GM23338 (cell line): ENCODE measurements around the gene EVL. TPM values are rescaled to one million over a fixed set of nuclear protein-coding genes. Genes with fewer than 3 reads are reported as not detected.

ENCODE experiments used
- ATAC-seq: fragments of 200-7000 bp; cut with Tn5 transposase; 3 replicates; pipeline ENCODE4 v1.9.1; 2020
- DNase-seq: peaks from one replicate; pipeline ENCODE4 v3.0.0-alpha.2; 2015; ENCODE audit warnings: low spot score
- H2AFZ ChIP-seq: fragments of 200-600 bp; sonication (generic); 2 replicates; pipeline ENCODE4 v1.8.0; 2016; ENCODE audit warnings: antibody characterized with exemption, mild to moderate bottlenecking, moderate library complexity
- H3F3A ChIP-seq: fragments of 200-600 bp; sonication (generic); replicated peaks from 2 replicates; pipeline ENCODE4 v1.8.0; 2017; ENCODE audit warnings: antibody characterized with exemption, mixed run types, low read depth
- H3K27ac ChIP-seq: fragments of 200-600 bp; sonication (generic); 2 replicates; pipeline ENCODE4 v1.6.1; 2016; ENCODE audit warnings: low read depth
- H3K27me3 ChIP-seq: fragments of 200-600 bp; sonication (generic); 2 replicates; pipeline ENCODE4 v1.8.0; 2016; ENCODE audit warnings: mild to moderate bottlenecking, mixed run types, moderate library complexity; ENCODE audit not compliant: insufficient read depth
- H3K36me3 ChIP-seq: fragments of 200-600 bp; sonication (generic); 2 replicates; pipeline ENCODE4 v1.8.0; 2016; ENCODE audit warnings: mild to moderate bottlenecking; ENCODE audit not compliant: insufficient read depth
- H3K4me1 ChIP-seq: fragments of 200-600 bp; sonication (generic); 2 replicates; pipeline ENCODE4 v1.8.0; 2016; ENCODE audit warnings: mild to moderate bottlenecking, moderate library complexity; ENCODE audit not compliant: insufficient read depth
- H3K4me2 ChIP-seq: fragments of 200-600 bp; sonication (generic); 2 replicates; pipeline ENCODE4 v1.7.1; 2017; ENCODE audit warnings: mixed run types
- H3K4me3 ChIP-seq: fragments of 200-600 bp; sonication (generic); 2 replicates; pipeline ENCODE4 v1.6.1; 2016; ENCODE audit warnings: mixed run types
- H3K79me2 ChIP-seq: fragments of 200-600 bp; sonication (generic); replicated peaks from 2 replicates; pipeline ENCODE4 v1.8.0; 2017; ENCODE audit warnings: mild to moderate bottlenecking; ENCODE audit not compliant: insufficient read depth
- H3K9me2 ChIP-seq: fragments of 200-600 bp; sonication (generic); 2 replicates; pipeline ENCODE4 v1.8.0; 2017; ENCODE audit not compliant: insufficient read depth
- H4K20me1 ChIP-seq: fragments of 200-600 bp; sonication (generic); replicated peaks from 2 replicates; pipeline ENCODE4 v1.8.0; 2017; ENCODE audit warnings: mild to moderate bottlenecking; ENCODE audit not compliant: insufficient read depth
- H3K27ac Mint-ChIP-seq: 2 replicates; pipeline ENCODE4 v1.8.0; 2020; ENCODE audit warnings: inconsistent platforms, mild to moderate bottlenecking, moderate library complexity, mixed read lengths
- H3K27me3 Mint-ChIP-seq: 3 replicates; pipeline ENCODE4 v1.8.0; 2022; ENCODE audit warnings: low read depth, mild to moderate bottlenecking, moderate library complexity, mixed read lengths, inconsistent platforms; ENCODE audit not compliant: insufficient read depth, poor library complexity
- H3K36me3 Mint-ChIP-seq: 3 replicates; pipeline ENCODE4 v1.8.0; 2021; ENCODE audit warnings: low read depth, mild to moderate bottlenecking, inconsistent platforms, moderate library complexity, mixed read lengths
- H3K4me1 Mint-ChIP-seq: 3 replicates; pipeline ENCODE4 v1.8.0; 2020; ENCODE audit warnings: mild to moderate bottlenecking, inconsistent platforms, mixed read lengths
- H3K4me3 Mint-ChIP-seq: 3 replicates; pipeline ENCODE4 v1.8.0; 2021; ENCODE audit warnings: moderate library complexity, mild to moderate bottlenecking, inconsistent platforms, mixed read lengths
- H3K9me3 Mint-ChIP-seq: 3 replicates; pipeline ENCODE4 v1.8.0; 2020; ENCODE audit warnings: moderate library complexity, mild to moderate bottlenecking, inconsistent platforms, mixed read lengths
- CREB1 ChIP-seq: fragments of 250-450 bp; sonication (Bioruptor Pico); IDR thresholded peaks from 2 replicates; pipeline ENCODE4 v1.5.0; 2020; ENCODE audit warnings: low read depth, mild to moderate bottlenecking, moderate library complexity
- ETS1 ChIP-seq: IDR thresholded peaks from 2 replicates; pipeline ENCODE4 v1.6.1; 2016; ENCODE audit warnings: antibody characterized with exemption
- EZH2 ChIP-seq: fragments of 200-600 bp; sonication (generic); IDR thresholded peaks from one replicate; pipeline ENCODE4 v1.8.0; 2017; ENCODE audit warnings: antibody characterized with exemption, mild to moderate bottlenecking, low read depth; ENCODE audit not compliant: unreplicated experiment
- JUNB ChIP-seq: IDR thresholded peaks from one replicate; pipeline ENCODE4 v1.6.1; 2016; ENCODE audit warnings: antibody characterized with exemption; ENCODE audit not compliant: unreplicated experiment
- NANOG ChIP-seq: IDR thresholded peaks from 2 replicates; pipeline ENCODE4 v1.6.1; 2016; ENCODE audit warnings: antibody characterized with exemption, borderline replicate concordance
- POLR2AphosphoS5 ChIP-seq: IDR thresholded peaks from 2 replicates; pipeline ENCODE4 v1.6.1; 2016; ENCODE audit warnings: antibody characterized with exemption, low read depth
- STAT1 ChIP-seq: IDR thresholded peaks from one replicate; pipeline ENCODE4 v1.6.1; 2016; ENCODE audit warnings: antibody characterized with exemption; ENCODE audit not compliant: unreplicated experiment
- ZNF114 ChIP-seq: fragments of 250-450 bp; sonication (Bioruptor Pico); IDR thresholded peaks from 2 replicates; pipeline ENCODE4 v1.5.0; 2020; ENCODE audit warnings: mild to moderate bottlenecking, moderate library complexity
- ZNF331 ChIP-seq: fragments of 250-450 bp; sonication (Bioruptor Pico); IDR thresholded peaks from 2 replicates; pipeline ENCODE4 v1.5.0; 2020; ENCODE audit warnings: low read depth, mild to moderate bottlenecking, moderate library complexity
- polyA plus RNA-seq: library from polyadenylated mRNA; unstranded; fragments of >200 nt; fragmentation: Nextera tagmentation; extraction: Ambion mirVana; gene quantifications from 2 replicates; pipeline ENCODE4 v1.2.1, GENCODE V29; 2016
- total RNA-seq: library from RNA; depleted of rRNA; stranded (reverse); fragments of >200 nt; shearing (Covaris generic); gene quantifications from 2 replicates; pipeline ENCODE4 v1.2.3, GENCODE V29; 2014
- TF ChIP-seq, protein P1 (sequence below), 2 experiments: fragments of 200-600 bp in 1 of 2; sonication (generic) in 1 of 2; conservative IDR thresholded peaks; 2 replicates each; pipeline versions ENCODE4 v1.5.1 to v1.6.1; 2016 to 2017; ENCODE audit warnings: antibody characterized with exemption in 2 of 2, low read depth in 2 of 2, mild to moderate bottlenecking in 2 of 2, moderate library complexity in 1 of 2
- TF ChIP-seq, protein P2 (sequence below): fragments of 250-450 bp; sonication (Bioruptor Pico); IDR thresholded peaks from 2 replicates; pipeline ENCODE4 v1.5.0; 2020; ENCODE audit warnings: mild to moderate bottlenecking, moderate library complexity

EVL gene
- total and polyA plus RNA-seq, 2 experiments from 2014 or later = 28.2 to 50.5 TPM

GRCh38 chr14:100073576-100074430 is 8.6 kb downstream of the EVL start (continued):
- TF ChIP-seq STAT1 (no peak), CREB1 (no peak)
- TF ChIP-seq, protein P1, sequence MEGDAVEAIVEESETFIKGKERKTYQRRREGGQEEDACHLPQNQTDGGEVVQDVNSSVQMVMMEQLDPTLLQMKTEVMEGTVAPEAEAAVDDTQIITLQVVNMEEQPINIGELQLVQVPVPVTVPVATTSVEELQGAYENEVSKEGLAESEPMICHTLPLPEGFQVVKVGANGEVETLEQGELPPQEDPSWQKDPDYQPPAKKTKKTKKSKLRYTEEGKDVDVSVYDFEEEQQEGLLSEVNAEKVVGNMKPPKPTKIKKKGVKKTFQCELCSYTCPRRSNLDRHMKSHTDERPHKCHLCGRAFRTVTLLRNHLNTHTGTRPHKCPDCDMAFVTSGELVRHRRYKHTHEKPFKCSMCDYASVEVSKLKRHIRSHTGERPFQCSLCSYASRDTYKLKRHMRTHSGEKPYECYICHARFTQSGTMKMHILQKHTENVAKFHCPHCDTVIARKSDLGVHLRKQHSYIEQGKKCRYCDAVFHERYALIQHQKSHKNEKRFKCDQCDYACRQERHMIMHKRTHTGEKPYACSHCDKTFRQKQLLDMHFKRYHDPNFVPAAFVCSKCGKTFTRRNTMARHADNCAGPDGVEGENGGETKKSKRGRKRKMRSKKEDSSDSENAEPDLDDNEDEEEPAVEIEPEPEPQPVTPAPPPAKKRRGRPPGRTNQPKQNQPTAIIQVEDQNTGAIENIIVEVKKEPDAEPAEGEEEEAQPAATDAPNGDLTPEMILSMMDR (conservative IDR thresholded peaks at IDR 0.05; ENCODE audit: low read depth in 2 of 2) = no peak
- TF ChIP-seq, protein P2, sequence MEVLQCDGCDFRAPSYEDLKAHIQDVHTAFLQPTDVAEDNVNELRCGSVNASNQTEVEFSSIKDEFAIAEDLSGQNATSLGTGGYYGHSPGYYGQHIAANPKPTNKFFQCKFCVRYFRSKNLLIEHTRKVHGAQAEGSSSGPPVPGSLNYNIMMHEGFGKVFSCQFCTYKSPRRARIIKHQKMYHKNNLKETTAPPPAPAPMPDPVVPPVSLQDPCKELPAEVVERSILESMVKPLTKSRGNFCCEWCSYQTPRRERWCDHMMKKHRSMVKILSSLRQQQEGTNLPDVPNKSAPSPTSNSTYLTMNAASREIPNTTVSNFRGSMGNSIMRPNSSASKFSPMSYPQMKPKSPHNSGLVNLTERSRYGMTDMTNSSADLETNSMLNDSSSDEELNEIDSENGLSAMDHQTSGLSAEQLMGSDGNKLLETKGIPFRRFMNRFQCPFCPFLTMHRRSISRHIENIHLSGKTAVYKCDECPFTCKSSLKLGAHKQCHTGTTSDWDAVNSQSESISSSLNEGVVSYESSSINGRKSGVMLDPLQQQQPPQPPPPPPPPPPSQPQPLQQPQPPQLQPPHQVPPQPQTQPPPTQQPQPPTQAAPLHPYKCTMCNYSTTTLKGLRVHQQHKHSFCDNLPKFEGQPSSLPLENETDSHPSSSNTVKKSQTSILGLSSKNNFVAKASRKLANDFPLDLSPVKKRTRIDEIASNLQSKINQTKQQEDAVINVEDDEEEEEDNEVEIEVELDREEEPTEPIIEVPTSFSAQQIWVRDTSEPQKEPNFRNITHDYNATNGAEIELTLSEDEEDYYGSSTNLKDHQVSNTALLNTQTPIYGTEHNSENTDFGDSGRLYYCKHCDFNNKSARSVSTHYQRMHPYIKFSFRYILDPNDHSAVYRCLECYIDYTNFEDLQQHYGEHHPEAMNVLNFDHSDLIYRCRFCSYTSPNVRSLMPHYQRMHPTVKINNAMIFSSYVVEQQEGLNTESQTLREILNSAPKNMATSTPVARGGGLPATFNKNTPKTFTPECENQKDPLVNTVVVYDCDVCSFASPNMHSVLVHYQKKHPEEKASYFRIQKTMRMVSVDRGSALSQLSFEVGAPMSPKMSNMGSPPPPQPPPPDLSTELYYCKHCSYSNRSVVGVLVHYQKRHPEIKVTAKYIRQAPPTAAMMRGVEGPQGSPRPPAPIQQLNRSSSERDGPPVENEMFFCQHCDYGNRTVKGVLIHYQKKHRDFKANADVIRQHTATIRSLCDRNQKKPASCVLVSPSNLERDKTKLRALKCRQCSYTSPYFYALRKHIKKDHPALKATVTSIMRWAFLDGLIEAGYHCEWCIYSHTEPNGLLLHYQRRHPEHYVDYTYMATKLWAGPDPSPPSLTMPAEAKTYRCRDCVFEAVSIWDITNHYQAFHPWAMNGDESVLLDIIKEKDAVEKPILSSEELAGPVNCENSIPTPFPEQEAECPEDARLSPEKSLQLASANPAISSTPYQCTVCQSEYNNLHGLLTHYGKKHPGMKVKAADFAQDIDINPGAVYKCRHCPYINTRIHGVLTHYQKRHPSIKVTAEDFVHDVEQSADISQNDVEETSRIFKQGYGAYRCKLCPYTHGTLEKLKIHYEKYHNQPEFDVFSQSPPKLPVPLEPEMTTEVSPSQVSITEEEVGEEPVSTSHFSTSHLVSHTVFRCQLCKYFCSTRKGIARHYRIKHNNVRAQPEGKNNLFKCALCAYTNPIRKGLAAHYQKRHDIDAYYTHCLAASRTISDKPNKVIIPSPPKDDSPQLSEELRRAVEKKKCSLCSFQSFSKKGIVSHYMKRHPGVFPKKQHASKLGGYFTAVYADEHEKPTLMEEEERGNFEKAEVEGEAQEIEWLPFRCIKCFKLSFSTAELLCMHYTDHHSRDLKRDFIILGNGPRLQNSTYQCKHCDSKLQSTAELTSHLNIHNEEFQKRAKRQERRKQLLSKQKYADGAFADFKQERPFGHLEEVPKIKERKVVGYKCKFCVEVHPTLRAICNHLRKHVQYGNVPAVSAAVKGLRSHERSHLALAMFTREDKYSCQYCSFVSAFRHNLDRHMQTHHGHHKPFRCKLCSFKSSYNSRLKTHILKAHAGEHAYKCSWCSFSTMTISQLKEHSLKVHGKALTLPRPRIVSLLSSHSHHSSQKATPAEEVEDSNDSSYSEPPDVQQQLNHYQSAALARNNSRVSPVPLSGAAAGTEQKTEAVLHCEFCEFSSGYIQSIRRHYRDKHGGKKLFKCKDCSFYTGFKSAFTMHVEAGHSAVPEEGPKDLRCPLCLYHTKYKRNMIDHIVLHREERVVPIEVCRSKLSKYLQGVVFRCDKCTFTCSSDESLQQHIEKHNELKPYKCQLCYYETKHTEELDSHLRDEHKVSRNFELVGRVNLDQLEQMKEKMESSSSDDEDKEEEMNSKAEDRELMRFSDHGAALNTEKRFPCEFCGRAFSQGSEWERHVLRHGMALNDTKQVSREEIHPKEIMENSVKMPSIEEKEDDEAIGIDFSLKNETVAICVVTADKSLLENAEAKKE = no peak

DNA sequence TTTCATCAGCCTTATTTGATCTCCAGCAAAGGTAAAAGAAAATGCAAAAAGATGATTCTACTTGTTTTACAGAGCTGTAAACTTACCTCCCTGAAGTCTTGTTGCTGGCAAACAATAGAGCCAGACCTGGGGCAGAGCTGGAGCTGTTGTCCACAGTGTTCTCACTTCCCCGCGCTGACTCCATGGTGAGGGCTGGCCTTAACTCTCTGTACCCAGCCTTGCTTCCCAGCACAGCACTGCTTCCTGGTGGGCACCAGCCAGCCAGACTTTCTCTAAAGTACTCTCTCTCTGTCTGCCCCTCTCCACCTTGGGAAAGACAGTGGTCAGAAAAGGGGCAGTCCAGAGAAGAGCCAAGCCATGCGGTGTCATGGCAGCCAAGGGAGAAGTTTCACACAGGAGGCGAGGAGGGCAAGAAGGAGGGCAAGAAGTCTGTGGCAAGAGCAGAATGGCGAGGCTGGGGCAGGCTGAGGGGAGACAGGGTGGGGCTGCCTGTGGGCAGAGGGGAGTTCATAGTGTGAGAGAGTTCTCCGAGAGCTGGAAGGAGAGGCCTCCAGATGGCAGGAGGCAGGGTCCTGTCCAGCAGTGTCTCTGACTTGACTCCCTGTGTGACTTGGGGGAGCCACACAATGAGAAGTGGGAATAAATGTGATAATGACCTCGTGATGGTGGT is 9.3 kb downstream of the EVL start:
- Histone ChIP-seq H3K36me3 (no peaks in the 10 kb centered on the region), H2AFZ (no peak overlapping the region), H3F3A (no peaks in the 10 kb centered on the region), H3K27ac (no peak overlapping the region), H3K27me3 (no peaks in the 10 kb centered on the region), H3K4me1 (peaks cover 4% of the 10 kb centered on the region; the same call in 1 of the 2 replicates), H3K9me2 (no peaks in the 10 kb centered on the region), H3K4me3 (no peak overlapping the region), H3K79me2 (no peaks in the 10 kb centered on the region), H4K20me1 (peaks cover 6% of the 10 kb centered on the region), H3K4me2 (no peak overlapping the region)
- H3K27me3 Mint-ChIP-seq = peaks cover 14% of the 10 kb centered on the region
- no peak overlapping the region for H3K4me3 Mint-ChIP-seq
- no peak for DNase-seq
- ATAC-seq = no peak
- H3K9me3 Mint-ChIP-seq = no peaks in the 10 kb centered on the region
- H3K36me3 Mint-ChIP-seq = no peaks in the 10 kb centered on the region
- H3K4me1 Mint-ChIP-seq = peaks cover 31% of the 10 kb centered on the region
- no peak overlapping the region for H3K27ac Mint-ChIP-seq
- TF ChIP-seq JUNB (no peak), EZH2 (no peak), POLR2AphosphoS5 (no peak), NANOG (no peak), ZNF331 (CRISPR knock-in tag) (no peak), ZNF114 (CRISPR knock-in tag) (no peak), ETS1 (no peak)
